Measurements from ENCODE around the gene ZBED3.

Gene ZBED3

DNA sequence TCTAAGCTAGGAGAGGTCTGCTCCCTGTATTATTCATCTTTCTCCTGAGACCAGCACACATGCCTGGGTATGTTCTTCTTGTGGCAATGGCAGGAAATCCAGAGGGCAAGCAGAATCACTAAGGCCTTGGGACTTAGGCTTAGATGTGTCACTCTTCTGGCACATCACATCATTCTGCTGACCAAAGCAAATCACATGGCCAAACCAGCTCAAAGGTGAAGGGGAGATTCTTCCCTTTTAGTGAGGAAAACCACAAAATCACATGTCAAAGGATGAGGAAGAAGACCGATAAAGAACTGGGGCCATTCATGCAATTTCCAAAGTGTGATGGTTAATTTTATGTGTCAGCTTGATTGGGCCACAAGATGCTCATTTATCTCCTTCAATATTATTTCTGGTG lies 62.6 kb downstream of the ZBED3 start:
- in situ Hi-C loops (cut with MboI; ENCODE audit: low pct_unique_long_range_greater_than_20kb, low sequenced_read_pairs): no loop called here
- peak; percentile 11 for DNase-seq

DNA sequence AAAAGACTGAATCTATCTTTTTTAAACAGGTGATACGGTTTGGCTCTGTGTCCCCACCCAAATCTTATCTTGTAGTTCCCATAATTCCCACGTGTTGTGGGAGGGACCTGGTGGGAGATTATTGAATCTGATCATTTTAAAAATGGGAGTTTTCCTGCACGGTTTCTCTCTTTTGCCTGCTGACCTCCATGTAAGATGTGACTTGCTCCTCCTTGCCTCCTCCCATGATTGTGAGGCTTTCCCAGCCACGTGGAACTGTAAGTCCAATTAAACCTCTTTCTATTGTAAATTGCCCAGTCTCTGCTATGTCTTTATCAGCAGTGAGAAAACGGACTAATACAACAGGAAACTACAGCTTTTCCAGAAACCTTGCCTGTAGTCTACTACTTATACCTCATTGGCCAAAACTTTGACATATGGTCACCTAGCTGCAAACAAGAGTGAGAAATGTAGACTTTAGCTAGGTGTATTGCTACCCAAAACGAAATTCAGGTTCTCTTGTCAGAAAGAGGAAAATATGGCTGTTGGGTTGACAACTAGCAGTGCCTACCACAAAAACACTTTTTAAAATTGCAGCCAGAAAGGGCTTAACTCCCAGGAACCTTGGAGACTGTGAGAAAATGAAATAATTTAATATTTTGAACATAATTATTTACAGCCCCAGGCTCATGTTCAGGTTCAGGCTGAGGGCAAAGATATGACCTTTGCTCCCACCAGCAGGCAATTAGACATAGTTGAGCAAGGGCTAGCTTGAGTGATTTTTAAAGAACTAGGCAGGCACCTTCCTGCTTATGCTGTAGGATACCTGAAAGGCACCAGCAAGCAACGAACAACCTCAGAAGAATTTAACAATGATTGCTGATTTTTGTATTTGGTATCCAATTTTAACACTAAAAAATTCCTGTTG lies 64.3 kb downstream of the ZBED3 start:
- in situ Hi-C loops (cut with MboI; ENCODE audit: low pct_unique_long_range_greater_than_20kb, low sequenced_read_pairs): no loop called here
- DNase-seq: no peak

Measured in KBM-7 (cell line).